Measurements from ENCODE around the gene FOXJ3. TPM values are rescaled to one million over a fixed set of nuclear protein-coding genes. Genes with fewer than 3 reads are reported as not detected.

Gene FOXJ3
- total and polyA plus RNA-seq, 2 of the 8 experiments (the other 6 are each of a cell fraction or from before 2014, with no cell fraction given) = 48.6 to 51.9 TPM

DNA sequence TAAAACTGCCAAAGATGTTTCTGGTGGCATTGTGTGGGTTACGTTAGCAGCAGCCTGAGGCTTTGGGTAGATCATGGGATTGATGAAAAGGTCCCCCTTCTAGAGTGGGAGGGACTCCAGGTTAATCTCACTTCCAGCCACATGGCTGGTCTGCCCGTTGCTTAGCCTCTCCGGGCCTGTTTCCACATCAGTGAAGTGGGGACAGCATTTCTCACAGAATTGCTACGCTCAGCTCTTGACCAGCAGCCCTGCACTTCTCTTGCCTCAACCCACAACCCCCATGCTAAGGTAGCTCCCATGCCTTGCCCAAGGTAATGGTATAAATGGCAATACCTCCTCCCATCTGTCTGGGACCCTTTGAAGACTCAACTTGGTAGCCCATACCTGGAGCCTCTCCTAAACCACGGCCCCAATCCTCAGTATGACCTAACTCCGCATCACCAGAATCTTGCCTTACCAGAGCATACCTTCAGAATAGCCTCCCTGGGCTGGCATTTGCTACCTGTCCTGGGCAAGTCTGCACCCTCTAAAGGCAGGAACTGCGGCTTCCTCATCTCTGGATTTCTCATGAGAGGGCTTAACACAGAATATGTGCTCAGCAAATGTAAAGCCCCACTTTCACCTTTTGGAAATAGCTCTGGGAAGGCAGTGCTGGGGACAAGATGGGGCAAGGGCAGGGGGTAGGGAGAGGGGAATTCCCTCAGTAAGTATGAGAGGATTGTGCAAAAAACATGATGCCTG is 159.6 kb downstream of the FOXJ3 start:
- H3K18ac ChIP-seq (ENCODE audit: extremely low read depth, low read length) = no peak overlapping the region
- no peak overlapping the region for H3K4me3 ChIP-seq (ENCODE audit: extremely low read depth in 1 of 4, insufficient read depth in 2 of 4, low read depth in 3 of 4, low read length in 4 of 4)
- H3K9me3 ChIP-seq (ENCODE audit: insufficient read depth in 2 of 2, low read depth in 1 of 2, low read length in 1 of 2) = no peaks in the 10 kb centered on the region
- H3K4me2 ChIP-seq (ENCODE audit: insufficient read depth in 1 of 2, low read depth in 2 of 2, low read length in 2 of 2) = no peak overlapping the region
- no peak for FAIRE-seq
- H2BK15ac ChIP-seq (ENCODE audit: low read length) = no peak overlapping the region
- no peaks in the 10 kb centered on the region for H3K79me2 ChIP-seq (ENCODE audit: control insufficient read depth in 1 of 2, insufficient read depth in 2 of 2, low read length in 2 of 2)
- DNase-seq (ENCODE audit: low read depth in 1 of 2, low spot score in 2 of 2) = no peak
- TF ChIP-seq, protein P1, sequence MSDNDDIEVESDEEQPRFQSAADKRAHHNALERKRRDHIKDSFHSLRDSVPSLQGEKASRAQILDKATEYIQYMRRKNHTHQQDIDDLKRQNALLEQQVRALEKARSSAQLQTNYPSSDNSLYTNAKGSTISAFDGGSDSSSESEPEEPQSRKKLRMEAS (IDR thresholded peaks at IDR 0.05) = no peak
- TF ChIP-seq SP4 (IDR thresholded peaks at IDR 0.05; ENCODE audit: low read length) (no peak), POLR2A (IDR thresholded peaks at IDR 0.05; ENCODE audit: control extremely low read depth in 1 of 2, low read depth in 2 of 2, low read length in 2 of 2) (0 out of 3 replicates have a peak, but pooled peaks of 1 of the 2 experiments have one; percentile 3), BCL11A (IDR thresholded peaks at IDR 0.05; ENCODE audit: low read depth in 2 of 2, low read length in 2 of 2) (no peak), CBX5 (IDR thresholded peaks at IDR 0.05; ENCODE audit: low read depth, low read length) (no peak), CREB1 (IDR thresholded peaks at IDR 0.05) (no peak), SP2 (IDR thresholded peaks at IDR 0.05; ENCODE audit: low read length) (no peak), POLR2AphosphoS5 (IDR thresholded peaks at IDR 0.05; ENCODE audit: low read depth, low read length) (peak; percentile 23; the same call in 1 of the 2 replicates), SP1 (IDR thresholded peaks at IDR 0.05; ENCODE audit: low read depth, low read length) (no peak)
- H3K23ac ChIP-seq (ENCODE audit: insufficient read length) = no peak overlapping the region
- H2BK20ac ChIP-seq (ENCODE audit: low read length) = no peak overlapping the region
- WGBS, 2 experiments (ENCODE audit: extremely low coverage in 1 of 2, insufficient coverage in 1 of 2, insufficient read length in 1 of 2, insufficient replicate concordance in 2 of 2, low coverage in 1 of 2, low lambda C conversion rate in 2 of 2, missing lambda C conversion rate in 1 of 2) = 88% methylated on average over 7 of the region's 7 CpGs; no CpG with 5 or more reads in 1 of the 2 experiments
- no peaks in the 10 kb centered on the region for H3K79me1 ChIP-seq (ENCODE audit: low read depth, low read length)
- no peak overlapping the region for H2AFZ ChIP-seq (ENCODE audit: low read length)
- H3K27ac ChIP-seq (ENCODE audit: low read depth, low read length) = no peak overlapping the region
- no peak overlapping the region; the same call in 1 of the 2 replicates for H2BK5ac ChIP-seq (ENCODE audit: low read depth, low read length)
- H4K5ac ChIP-seq (ENCODE audit: insufficient read length, low read depth, low read length) = no peak overlapping the region
- no peak overlapping the region for H2AK5ac ChIP-seq (ENCODE audit: low read depth, low read length)
- H3K23me2 ChIP-seq (ENCODE audit: low read depth, low read length) = no peaks in the 10 kb centered on the region
- H3K4me1 ChIP-seq (replicated peaks in 1 of 4; ENCODE audit: control insufficient read depth in 3 of 4, insufficient read depth in 4 of 4, low read length in 3 of 4) = peaks cover 0 to 7% (median 3%) of the 10 kb centered on the region in 4 experiments; a peak in 2 of 7 replicates
- no peak overlapping the region for H3K56ac ChIP-seq (replicated peaks; ENCODE audit: insufficient read length, low read depth, low read length)
- no peak overlapping the region for H3K9ac ChIP-seq (replicated peaks in 1 of 4; ENCODE audit: extremely low read depth in 1 of 4, low read depth in 3 of 4, low read length in 3 of 4)
- no peak overlapping the region for H2BK12ac ChIP-seq (ENCODE audit: low read depth, low read length)
- no peak overlapping the region for H4K8ac ChIP-seq (ENCODE audit: extremely low read depth, insufficient read depth, low read length)
- POLR2A ChIA-PET (ENCODE audit: partially characterized antibody) = interaction anchor here (1.1 kb wide), 1 partner anchor 51 kb away, joined by 3 read pairs; no protein-coding TSS in a partner anchor
- H3K14ac ChIP-seq (ENCODE audit: insufficient read length) = no peak overlapping the region
- peaks cover 0 to 13% (median 3%) of the 10 kb centered on the region in 4 experiments; a peak in 4 of 8 replicates for H3K36me3 ChIP-seq (ENCODE audit: control insufficient read depth in 2 of 4, insufficient read depth in 4 of 4, low read length in 3 of 4)
- H2BK120ac ChIP-seq (replicated peaks; ENCODE audit: low read depth, low read length) = no peak overlapping the region
- H4K91ac ChIP-seq (replicated peaks; ENCODE audit: insufficient read length, low read length) = no peak overlapping the region
- CTCF ChIA-PET (ENCODE audit: partially characterized antibody) = interaction anchor here (0.6 to 4.7 kb wide), 13 partner anchors 8 to 577 kb away, joined by 3 to 40 read pairs (median 3); partner anchors contain the start of gene GUCA2A
- H4K20me1 ChIP-seq (replicated peaks in 1 of 2; ENCODE audit: control insufficient read depth in 1 of 2, insufficient read depth in 2 of 2, low read length in 2 of 2) = no peaks in the 10 kb centered on the region
- no peak overlapping the region for H3K4ac ChIP-seq (replicated peaks; ENCODE audit: insufficient read length, low read depth, low read length)
- no peaks in the 10 kb centered on the region for H3K27me3 ChIP-seq (replicated peaks in 1 of 4; ENCODE audit: control insufficient read depth in 3 of 4, extremely low read depth in 1 of 4, insufficient read depth in 3 of 4, low read length in 3 of 4)

All from H1 (cell line).